Activated naive CD4-positive, alpha-beta T cell (primary cell): ENCODE measurements around the gene ATG16L2.
"Not testable (repeated sequence)": the region's sequence is repeated elsewhere in the genome, so short reads cannot be mapped to it uniquely, and the experiment has no call there.

Experiments
- DNase-seq, 4 experiments: peaks; one replicate each; lab custom pipeline; 2025; lab: John Stamatoyannopoulos, UW

ATG16L2 gene

DNA sequence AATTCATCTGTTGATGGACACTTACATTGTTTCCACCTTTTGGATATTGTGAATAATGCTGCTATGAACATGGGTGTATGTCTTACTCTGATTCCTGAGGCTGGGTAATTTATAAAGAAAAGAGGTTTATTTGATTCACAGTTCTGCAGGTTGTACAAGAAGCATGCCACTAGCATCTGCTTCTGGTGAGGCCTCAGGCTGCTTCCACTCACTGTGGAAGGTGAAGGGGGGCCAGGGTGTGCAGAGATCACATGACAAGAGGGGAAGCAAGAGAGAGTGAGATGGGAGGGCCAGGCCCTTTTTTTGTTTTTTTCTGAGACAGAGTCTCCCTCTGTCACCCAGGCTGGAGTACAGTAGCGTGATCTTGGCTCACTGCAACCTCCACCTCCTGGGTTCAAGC is 7.8 kb upstream of the ATG16L2 start:
- not testable (repeated sequence) for DNase-seq

DNA sequence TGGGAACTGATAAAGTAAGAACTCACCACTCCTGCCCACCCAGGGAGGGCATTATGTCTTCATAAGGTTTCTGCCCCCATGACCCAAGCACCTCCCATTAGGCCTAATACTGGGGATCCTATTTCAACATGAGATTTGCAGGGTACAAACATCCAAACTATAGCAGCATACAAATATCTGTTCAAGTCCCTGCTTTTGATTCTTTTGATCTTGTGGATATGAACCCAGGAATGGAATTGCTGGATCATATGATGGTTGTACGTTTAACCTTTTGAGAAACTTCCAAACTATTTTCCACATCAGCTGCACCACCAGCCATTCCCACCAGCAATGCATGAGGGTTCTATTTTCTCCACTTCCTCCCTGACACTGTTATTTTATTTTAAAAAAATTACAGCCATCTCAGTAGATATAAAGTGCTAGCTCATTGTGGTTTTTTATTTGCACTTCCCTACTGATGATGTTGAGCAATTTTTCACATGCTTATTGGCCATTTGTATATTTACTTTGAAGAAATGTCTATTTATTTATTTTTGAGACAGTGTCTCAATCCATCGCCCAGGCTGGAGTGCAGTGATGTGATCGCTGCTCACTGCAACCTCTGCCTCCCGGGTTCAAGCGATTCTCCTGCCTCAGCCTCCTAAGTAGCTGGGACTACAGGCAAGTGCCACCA is 7.1 kb upstream of the ATG16L2 start:
- no peak for DNase-seq

DNA sequence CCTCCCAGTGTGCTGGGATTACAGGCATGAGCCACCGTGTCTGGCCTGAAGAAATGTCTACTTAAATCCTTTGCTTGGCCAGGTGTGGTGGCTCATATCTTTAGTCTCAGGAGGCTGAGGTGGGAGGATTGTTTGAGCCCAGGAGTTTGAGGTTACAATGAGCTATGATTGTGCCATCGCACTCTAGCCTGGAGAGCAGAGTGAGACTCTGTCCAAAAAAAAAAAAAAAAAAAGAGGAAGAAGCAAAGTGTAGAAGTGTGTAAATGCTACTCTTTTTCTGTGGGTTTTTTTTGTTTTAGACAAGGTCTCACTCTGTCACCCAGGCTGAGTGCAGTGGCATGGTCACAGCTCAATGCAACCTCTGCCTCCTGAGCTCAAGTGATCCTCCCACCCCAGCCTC is 6.4 kb upstream of the ATG16L2 start:
- no peak for DNase-seq

DNA sequence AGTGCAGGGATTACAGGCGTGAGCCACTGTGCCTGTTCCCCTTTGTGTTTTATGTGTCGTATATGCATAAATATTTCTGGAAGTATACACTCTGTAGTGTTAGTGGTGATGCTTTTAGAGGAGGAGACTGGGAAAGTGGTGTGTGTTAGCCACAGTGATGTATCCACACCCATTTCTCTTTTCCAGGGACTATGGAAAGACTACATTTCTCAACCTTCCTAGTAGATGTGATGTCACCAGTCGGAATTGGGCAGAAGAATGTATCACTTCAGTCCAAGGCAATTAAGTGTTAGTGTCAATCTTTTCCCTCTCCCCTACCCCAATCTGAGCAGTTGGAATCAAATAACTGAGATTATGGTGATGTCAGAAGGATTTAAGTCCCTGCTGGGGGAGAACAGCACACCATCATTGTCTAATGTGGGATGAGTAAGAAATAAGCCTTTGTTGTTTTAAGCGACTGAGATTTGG is 5.8 kb upstream of the ATG16L2 start:
- no peak for DNase-seq

DNA sequence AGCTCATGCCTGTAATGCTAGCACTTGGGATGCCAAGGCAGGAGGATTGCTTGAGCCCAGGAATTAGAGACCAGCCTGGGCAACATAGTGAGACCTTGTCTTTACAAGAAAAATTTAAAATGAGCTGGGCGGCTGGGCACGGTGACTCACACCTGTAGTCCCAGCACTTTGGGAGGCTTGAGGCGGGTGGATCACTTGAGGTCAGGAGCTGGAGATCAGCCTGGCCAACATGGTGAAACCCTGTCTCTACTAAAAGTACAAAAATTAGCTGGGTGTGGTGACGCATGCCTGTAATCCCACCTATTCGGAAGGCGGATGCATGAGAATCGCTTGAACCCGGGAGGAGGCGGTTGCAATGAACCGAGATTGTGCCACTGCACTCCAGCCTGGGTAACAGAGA is 2.5 kb upstream of the ATG16L2 start:
- not testable (repeated sequence) for DNase-seq

DNA sequence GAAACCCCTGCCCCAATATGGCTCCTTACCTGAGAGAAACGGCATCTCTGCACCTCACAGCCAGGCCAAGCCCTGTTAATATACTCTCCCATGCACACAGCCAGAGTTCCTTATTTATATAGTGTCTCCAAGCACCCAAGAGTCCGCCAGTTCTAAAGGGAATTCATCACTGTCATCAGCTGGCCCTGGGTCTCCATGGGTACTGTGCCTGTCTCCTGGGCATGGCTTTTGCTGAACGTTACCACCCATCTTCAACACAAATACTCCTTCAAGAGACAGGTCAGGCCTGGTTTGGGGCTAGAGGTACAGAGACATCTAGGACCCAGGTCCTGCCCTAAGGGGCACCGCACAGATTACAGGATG is 1.6 kb upstream of the ATG16L2 start:
- no peak for DNase-seq

DNA sequence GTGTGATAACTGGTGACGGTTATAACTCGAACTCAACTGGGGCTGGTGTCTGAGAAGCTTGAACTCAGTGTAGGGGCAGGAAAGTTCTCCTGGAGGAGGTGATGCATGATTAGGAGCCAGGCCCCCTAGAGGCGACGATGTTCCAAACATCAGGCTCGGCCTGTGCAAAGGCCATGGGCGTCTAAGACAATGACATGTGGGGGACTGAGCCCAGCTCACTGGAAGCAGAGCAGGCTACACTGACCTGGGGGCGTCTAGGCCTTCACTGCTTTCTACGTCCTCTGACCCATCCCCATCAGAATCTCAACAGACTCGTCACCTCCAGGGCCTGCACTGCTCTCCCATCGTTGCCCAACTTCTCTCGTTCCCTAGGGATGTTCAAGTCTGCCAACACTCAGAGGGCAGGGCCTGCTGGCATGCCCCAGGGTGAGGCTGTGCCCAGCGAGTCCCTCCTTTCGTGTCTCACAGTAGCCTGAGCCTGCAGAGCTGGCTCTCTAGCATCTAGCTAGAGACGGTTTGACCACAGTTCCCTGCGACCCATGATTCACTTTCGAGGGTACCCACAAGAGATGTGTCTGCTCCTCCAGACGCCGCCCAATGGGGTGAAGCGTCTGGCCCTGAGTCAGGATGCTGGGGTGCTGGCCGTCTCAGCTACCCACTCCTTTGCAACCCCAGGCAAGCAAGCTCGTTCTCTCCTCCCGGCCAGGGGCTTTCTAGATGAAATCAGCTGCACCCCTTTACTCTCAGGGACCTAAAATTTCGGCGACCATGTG is 1.1 kb upstream of the ATG16L2 start:
- peak in 3 of 4 experiments; percentile 22 to 35 (median 23) for DNase-seq

DNA sequence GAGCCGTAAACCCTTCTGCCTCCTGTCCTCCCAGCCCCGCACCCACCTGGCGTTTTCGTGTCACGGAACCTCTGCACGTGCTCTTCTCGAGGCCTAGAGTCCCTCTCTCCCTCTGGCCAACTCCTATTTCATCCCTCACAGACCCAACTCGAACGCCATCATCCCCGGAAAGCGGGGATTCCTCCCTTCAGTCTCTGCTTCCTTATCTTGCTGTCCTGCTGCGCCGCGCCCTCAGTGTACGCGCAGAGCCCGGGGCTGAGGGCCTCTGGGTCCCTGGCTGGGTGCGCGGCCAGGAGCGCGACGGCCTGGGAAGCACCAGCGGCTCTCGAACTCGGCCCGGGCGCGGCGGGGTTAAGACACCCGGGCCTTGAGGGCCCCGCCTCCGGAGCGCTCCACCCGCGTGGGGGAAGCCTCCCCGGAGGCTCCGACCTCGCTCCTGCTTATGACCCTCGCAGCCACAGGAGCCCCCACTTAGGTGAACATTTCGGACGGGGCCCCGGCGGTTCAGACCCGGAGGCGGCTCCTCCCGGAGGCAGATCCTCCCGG is 398 bp upstream of the ATG16L2 start:
- DNase-seq = peak; percentile 74 to 89 (median 82)

DNA sequence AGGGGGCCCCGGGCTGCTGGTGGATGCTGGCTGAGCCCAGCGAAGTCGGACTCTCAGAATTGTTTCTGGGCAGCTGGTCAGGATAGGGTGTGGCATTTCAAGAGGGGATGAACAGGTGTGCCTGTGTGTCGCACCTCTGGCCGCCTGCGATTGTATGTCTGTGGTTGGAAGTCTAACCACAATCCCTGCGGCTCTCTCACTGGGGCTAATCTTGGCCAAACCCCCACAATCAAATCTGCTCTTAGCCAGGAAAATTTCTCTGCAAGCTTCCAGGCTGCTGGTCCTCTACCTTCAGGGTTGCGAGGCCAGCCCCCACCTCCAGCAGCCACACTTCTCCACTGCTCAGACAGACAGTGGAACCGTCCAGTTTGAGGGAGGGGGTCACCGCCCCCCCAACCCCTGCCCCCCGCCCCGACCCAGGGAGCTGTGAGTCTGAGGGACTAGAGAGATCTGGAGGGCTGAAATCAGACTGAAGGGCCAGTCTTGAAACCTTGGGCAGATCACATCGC is 953 bp downstream of the ATG16L2 start:
- no peak for DNase-seq

DNA sequence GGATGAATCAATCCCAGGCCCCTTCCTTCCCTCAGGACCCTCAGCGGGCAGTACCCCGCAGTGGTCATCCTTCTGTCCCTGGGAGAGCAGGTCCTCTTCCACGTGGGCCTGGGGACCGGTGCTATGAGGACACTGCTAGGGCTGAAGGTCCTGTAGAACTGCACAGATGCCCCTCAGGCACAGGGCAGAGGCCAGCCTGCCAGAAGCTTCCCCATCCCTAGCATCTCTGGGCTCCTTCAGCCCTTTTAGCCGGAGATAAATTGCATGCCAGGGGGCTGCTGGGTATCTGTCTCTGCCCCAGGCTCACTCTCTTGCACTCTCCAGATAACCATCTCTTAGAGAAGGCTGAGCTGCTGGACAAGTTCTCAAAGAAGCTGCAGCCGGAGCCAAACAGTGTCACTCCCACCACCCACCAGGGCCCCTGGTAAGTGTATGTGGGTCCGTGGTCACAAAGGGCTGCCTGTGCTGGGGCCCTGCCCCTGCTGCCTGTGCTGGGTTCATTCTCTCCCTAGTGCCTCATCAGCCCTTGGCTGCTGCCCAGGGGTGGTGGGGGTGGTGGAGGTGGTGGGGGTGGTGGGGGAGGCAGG is 2.3 kb downstream of the ATG16L2 start:
- no peak for DNase-seq

DNA sequence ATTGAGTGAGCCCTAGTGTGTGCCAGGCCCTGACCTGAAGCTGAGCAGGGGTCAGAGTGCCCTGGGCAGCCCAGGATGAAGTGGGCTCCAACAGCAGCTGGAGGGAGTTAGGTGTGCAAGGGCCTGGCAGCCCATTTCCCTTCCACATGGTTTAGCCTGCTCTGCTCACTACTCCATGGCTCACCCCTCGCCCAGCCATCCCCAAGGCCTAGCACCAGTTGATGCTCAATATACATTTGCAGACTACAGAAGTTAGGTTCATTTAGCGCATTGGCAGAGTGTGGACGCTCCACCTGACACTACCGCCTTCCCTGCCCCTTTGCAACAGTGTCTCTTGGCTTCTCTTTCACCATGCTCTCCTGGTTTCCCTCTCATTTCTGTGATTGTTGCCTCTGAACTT is 3.8 kb downstream of the ATG16L2 start:
- DNase-seq = no peak

DNA sequence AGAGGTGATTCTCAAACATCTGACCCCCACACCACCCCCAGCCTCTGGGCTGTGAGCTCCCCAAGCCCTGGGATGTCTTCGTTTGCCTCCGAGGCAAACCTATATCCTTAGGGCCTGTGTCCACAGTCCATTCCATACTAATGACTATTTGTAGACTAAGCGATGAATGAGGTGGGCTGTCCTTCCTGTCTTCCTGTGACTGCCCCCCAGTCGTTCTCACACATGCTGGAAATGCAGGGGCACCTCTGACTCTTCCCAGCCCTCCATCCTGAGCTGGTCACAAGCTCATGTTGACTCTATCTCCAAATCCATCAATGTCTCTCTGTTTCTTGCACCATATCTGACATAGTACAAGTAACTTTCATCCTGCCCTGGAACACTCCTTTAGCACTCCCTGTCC is 4.8 kb downstream of the ATG16L2 start:
- DNase-seq = no peak

DNA sequence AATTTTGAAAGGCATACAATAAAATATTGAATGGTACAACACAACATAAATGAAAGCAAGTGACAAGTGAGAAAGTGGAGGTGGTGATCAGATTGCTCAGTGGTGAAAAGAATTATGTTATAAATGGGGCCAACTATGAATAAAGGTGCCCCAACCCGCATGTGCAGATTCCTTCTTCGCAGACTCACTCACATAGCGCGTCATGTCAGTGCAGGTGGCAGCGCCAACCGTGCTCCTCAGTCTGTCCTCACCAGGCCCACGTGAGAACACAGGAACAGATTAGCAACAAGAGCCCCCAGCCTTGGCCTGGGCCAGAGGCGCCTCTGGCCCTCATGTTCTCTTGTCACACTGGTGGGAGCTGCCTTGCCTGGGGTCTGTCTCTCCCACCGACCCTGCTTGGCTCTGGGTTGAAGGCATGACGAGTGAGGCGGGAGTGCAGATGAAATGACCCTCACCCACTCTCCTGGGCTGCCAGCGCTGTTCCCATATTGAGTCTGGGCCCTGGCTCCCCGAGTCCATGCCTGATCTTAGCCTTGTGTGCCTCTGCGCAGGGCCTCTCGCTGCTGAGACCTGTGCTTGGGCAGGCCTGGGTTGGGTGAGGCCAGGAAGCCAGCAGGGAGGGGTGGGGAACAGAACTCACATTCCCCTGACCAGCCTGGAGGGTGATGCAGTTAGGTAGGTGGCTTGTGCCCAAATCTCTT is 6.4 kb downstream of the ATG16L2 start:
- no peak for DNase-seq

DNA sequence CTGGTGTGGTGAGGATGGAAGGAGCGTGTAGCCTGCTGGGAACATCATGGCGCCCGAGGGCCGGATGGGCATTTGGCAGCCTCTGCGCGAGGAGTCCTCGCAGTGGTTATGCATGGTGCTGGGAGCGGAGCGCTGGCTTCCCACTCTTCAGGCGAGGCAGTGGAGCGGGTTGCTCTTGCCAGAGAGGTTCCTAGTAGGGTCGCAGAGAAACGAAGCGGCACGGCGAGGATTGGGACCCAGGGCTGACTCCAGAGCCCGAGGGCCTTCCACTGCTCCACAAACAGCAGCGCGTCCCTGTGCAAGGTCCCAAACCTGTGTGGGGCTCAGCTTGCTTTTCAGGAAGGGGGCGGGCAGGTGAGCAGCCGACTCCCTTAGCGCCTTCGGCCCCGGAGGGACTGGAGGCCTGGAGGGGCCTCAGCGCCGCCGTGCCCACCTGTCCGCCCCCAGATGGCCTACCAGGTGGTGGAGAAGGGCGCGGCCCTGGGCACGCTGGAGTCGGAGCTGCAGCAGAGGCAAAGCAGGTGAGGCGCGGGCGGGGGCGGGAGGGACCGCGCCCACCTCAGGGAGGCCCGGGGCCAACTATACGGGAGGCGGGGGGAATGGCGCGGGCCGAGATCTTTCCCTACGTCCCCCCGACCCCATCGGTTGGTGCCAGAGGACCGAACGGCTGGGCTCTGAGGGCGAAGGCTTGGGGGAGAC is 7.2 kb downstream of the ATG16L2 start:
- no peak for DNase-seq

DNA sequence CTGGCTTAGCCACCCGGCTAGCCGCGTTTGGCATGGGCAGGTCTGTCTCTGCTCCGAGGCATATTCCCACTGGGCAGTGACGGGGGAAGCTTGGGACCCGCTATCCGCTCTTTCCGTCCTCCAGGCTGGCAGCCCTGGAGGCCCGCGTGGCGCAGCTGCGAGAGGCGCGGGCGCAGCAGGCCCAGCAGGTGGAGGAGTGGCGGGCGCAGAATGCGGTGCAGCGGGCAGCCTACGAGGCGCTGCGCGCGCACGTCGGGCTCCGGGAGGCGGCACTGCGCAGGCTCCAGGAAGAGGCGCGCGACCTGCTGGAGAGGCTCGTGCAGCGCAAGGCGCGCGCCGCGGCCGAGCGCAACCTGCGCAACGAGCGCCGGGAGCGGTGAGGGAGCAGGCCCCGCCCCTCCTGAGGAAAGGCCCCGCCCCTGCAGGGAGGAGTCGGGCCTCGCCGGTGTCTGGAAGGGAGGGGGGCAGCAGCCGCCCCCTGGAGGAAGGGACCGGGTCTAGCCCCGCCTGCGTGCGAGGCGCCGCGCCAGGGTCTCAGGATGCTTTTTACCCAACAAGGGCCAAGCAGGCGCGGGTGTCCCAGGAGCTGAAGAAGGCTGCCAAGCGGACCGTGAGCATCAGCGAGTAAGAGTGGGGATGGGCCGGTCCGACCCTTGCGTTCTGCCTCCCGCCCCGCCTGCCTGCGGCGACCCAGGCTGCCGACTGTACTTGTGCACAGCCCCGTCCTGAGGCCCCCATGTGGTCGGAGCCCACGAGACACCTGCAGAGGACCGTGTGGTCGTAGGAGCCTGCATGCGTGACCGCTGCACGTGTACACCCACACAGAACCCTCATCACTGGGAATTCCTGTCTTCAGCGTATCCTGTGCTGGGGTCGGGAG is 7.9 kb downstream of the ATG16L2 start:
- peak; percentile 62 to 94 (median 80) for DNase-seq

DNA sequence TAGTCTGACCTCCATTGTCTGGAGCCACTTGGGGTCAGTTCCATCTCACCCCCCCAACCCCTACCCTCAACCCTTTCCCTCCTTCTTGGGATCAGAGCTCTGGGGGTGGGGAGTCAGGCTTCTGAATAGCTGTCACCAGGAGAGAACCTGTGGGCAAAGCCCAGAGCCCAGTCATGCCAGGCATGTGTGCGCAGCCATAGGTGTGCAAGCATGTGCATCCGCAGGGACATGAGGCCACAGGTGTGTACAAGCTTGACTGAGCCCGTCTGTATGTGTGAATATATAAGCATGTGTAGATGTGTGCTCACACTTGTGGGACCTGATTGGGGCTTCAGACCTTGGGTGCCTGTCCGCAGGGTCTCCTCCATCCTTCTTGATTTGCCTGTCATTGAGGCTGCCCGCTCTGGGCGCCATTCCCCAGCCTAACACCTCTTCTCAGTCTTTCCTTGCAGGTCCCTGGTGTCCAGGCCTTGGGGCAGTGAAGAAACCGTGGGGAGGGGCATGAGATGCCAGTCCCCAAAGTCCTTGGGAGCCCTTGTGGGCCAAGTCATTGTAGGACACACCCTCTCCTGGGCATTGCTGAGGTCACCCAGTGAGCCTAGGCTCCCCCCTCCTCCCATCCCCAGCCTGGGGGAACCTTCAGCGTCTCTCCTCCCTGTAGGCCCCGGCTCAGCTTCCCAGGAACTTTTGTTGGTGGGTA is 9.0 kb downstream of the ATG16L2 start:
- DNase-seq = no peak

DNA sequence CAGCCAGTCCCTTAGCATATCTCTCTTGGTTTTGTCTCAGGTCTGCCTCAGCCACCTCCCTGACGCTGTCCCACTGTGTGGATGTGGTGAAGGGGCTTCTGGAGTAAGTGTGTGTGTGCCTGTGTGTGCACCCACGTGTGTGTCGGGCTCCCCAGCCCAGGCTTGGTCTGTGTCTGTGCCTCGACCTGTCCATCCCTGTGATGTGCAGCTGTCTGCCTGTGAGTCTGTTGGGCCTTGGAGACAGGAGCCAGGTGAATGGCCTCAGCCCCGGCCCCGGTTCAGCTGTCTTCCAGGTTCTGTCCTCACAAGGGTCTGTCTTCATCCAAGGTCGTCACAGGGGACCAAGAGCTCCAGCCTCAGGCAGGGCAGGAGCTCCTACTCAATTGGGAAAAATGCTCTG is 9.8 kb downstream of the ATG16L2 start:
- no peak for DNase-seq

DNA sequence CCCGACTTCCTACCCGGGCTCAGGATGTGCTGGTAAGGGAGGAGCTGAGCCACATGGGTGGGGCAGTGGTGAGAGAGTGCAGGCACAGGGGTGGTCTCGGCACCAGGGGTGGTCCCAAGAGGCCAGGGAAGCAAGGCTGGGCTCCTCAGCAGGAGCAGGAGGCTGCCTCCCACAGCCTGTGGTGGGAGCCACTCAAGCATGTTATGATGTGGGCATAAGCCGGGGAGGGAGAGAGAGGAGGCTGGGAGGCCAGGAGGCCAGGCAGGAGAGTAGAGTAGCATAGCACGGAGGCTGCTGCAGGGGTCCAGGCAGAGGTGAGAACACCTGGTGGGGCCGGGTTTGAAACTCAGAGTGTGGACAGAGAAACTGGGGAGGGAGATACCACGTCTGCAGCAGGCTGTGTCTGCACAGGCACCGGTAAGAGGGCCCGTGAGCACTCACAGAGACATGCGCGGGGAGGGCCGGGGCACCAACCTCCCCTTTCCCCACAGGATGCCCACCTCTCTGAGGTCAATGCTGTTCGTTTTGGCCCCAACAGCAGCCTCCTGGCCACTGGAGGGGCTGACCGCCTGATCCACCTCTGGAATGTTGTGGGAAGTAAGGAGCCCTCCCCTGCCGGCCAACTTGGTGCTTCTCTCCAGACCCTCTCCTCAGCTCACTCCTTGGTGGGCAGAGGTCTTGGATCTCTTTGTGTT is 10.7 kb downstream of the ATG16L2 start:
- no peak for DNase-seq

DNA sequence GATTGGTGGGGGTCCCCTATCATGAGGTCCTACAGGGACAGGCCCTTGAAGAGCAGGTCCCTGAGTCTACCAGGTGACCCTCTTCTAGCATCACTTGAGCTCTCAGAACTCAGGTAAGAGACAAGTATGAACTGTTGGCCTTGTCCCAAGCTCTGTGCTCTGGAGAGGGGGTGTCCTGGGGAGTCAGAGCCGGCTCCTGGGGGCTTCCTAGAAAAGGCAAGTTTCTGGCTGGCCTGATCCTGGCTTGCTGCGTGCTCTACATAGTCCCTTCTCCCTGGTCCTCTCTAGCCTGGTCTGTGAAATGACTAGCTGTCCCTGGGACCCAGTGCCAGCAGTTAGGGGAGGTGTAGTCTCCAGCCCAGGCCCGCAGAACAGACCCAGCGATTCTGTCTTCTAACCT is 11.4 kb downstream of the ATG16L2 start:
- no peak for DNase-seq
